SK-N-MC (cell line): ENCODE data around the gene MYO5A.

Experiments
- EZH2 ChIP-seq: fragments of 200-600 bp; sonication (generic); IDR thresholded peaks from one replicate; pipeline ENCODE4 v1.6.1; 2017; ENCODE audit warnings: antibody characterized with exemption
- POLR2AphosphoS5 ChIP-seq: IDR thresholded peaks from 2 replicates; pipeline ENCODE4 v1.6.1; 2012; ENCODE audit warnings: mild to moderate bottlenecking, low read depth, low read length, borderline replicate concordance

- TF ChIP-seq EZH2, result no peak
- no peak for TF ChIP-seq POLR2AphosphoS5
Observed at GRCh38 chr15:52417957-52418356, 110.7 kb downstream of the MYO5A start.
